ENCODE data around the gene CDC42EP2.

DNA sequence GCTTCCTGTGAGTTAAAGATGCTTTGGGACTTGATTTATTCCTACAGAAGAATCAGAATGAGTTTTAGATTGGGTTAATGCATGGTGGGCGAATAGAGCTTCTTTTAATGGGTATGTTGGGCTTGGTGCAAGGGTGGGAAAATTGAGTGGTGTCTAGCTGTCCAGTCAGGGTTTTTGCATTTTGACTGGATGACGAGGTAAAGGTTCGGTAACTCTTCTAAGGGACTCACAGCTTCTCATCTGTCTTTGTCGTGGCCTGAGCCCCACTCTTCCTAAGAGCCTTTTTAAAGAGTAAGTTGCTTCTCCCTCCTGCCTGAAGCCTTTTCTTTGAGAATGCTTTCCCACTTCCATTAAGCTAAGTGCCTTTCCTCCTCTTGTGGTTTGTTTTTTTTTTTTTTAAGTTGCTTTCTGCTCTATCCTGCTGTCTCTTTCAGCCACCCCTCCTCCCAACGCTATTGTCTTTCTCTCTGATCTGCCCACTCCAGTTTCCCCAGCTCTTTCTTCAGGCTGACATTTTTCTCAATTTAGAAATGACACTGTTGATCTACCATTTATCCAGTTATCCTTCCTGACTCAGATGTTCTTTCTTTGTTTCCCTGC, 20.1 kb downstream of the CDC42EP2 start:
- TF ChIP-seq CTCF (IDR thresholded peaks at IDR 0.05; ENCODE audit: insufficient read depth, low read length), result no peak
- TF ChIP-seq POLR2AphosphoS5 (IDR thresholded peaks at IDR 0.05; ENCODE audit: low read depth), result no peak
- no peak for TF ChIP-seq REST (IDR thresholded peaks at IDR 0.05; ENCODE audit: insufficient replicate concordance, low read depth)

Data from HL-60 (cell line).